NB4 (cell line): ENCODE results near the gene GOLIM4.

Experiments
- DNase-seq: peaks from one replicate; pipeline ENCODE4 v3.0.0; 2010; ENCODE audit warnings: low read depth
- H3K4me3 ChIP-seq: one replicate; pipeline ENCODE4 v1.5.1; 2011; ENCODE audit warnings: mild to moderate bottlenecking, low read depth, low read length, moderate library complexity
- MYC ChIP-seq: IDR thresholded peaks from 2 replicates; pipeline ENCODE4 v1.6.1; 2011; ENCODE audit warnings: low read depth, low read length
- POLR2A ChIP-seq: IDR thresholded peaks from 2 replicates; pipeline ENCODE4 v1.6.1; 2011; ENCODE audit warnings: mild to moderate bottlenecking; ENCODE audit not compliant: insufficient read length; ENCODE audit errors: extremely low read depth
- TF ChIP-seq, protein P1 (sequence below): IDR thresholded peaks from 2 replicates; pipeline ENCODE4 v1.6.1; 2011; ENCODE audit warnings: low read depth, low read length
- TF ChIP-seq, protein P2 (sequence below): IDR thresholded peaks from one replicate; pipeline ENCODE4 v1.5.1; 2012; ENCODE audit warnings: low read depth, low read length

The GOLIM4 gene

DNA sequence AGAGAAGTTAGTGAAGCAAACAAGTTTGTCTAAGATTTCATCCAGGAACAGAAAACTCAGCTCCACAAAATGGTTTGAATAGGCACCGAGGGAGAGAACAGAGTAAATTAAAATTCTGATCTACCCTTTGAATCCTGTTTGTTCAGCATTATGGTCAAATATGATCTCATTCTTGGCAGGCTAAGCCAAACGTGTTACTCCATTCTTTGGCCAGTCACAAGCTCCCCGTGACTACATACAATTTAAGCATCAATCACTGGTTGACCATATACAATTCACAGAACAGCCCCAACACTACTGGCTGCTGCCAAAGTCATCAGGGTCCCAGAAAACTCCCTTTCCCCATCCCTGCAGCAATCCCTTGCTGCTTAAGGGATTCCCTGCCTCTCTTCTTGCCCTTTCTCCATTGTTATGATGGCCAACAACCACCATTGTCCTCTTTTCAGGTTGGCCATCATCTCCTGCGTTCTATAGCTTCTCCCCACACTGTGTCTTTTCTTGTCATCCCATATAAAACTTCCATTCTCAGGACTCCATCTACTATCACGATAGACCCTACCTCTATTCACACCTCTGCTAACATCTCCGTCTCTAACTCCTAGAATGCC is 46.3 kb downstream of the GOLIM4 start:
- TF ChIP-seq, protein P1, sequence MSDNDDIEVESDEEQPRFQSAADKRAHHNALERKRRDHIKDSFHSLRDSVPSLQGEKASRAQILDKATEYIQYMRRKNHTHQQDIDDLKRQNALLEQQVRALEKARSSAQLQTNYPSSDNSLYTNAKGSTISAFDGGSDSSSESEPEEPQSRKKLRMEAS, result no peak
- TF ChIP-seq, protein P2, sequence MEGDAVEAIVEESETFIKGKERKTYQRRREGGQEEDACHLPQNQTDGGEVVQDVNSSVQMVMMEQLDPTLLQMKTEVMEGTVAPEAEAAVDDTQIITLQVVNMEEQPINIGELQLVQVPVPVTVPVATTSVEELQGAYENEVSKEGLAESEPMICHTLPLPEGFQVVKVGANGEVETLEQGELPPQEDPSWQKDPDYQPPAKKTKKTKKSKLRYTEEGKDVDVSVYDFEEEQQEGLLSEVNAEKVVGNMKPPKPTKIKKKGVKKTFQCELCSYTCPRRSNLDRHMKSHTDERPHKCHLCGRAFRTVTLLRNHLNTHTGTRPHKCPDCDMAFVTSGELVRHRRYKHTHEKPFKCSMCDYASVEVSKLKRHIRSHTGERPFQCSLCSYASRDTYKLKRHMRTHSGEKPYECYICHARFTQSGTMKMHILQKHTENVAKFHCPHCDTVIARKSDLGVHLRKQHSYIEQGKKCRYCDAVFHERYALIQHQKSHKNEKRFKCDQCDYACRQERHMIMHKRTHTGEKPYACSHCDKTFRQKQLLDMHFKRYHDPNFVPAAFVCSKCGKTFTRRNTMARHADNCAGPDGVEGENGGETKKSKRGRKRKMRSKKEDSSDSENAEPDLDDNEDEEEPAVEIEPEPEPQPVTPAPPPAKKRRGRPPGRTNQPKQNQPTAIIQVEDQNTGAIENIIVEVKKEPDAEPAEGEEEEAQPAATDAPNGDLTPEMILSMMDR, result no peak
- TF ChIP-seq MYC (no peak), POLR2A (no peak)
- DNase-seq, result no peak

DNA sequence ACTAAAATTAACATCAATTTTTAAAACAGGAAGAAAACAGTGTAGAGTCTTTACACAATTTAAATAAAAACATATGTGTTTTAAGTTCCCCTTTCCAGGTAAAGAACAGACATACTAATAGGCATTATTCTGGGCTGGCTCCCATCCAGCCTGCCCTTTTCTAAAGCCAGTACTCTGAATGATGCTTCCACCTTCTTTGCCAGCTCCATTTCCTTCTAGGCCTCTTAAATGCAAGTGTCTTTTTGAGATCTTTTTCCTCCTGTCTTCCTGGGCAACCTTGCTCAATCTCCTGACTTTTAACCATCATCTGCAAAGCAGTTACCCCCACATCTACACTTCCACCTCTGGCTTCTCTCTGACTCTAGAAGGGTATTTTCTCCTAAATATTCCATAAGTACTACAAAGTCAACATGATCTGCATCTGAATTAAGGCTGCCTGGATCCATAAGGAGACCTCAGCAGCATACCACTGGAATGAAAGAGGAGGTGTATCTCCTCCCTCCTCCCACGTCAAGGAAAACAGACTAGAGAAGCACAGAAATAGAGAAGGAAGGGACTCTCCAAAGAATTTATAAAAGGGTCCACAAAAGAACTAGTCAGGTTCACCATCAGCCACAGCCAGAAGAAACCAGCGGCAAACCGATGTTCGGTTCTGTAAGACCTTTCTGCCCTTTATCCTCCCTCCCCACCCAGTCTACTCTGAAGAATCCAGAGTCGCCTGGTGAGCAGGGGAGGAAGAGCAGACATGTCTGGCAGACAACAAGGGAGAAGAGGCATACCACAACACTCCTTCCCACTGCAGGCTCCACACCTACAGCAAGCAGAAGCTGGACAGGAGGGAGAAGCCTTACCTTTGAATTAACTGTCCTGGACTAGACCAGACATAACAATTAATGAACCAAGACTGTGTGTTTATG is 47.1 kb downstream of the GOLIM4 start:
- H3K4me3 ChIP-seq, result no peak overlapping the region
- no peak for DNase-seq
- TF ChIP-seq, protein P2, result no peak
- TF ChIP-seq POLR2A, result no peak
- TF ChIP-seq, protein P1, result no peak
- no peak for TF ChIP-seq MYC

More for the DNA sequence above, 46.3 kb downstream of the GOLIM4 start:
- H3K4me3 ChIP-seq, result no peak overlapping the region

DNA sequence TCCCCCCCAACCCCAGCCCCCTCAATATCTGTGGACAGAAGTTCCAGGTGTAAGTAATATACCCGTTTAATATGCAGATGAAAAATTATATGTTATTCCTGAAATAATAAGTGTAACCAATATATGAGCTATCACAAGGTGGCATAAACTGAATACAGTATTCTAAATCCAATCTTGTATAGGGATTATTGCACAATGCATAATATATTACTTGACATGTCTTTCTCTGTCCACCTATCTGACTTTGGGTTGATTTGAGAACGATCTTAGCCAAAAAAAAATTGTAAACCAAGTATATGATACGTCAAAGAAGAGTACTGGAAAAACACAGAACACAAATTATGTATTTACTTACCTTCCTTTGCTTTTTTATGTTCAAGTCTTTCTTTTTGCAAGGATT is 47.8 kb downstream of the GOLIM4 start:
- no peak for DNase-seq
- H3K4me3 ChIP-seq, result no peak overlapping the region
- no peak for TF ChIP-seq MYC
- TF ChIP-seq, protein P1, result no peak
- TF ChIP-seq POLR2A, result no peak
- TF ChIP-seq, protein P2, result no peak

DNA sequence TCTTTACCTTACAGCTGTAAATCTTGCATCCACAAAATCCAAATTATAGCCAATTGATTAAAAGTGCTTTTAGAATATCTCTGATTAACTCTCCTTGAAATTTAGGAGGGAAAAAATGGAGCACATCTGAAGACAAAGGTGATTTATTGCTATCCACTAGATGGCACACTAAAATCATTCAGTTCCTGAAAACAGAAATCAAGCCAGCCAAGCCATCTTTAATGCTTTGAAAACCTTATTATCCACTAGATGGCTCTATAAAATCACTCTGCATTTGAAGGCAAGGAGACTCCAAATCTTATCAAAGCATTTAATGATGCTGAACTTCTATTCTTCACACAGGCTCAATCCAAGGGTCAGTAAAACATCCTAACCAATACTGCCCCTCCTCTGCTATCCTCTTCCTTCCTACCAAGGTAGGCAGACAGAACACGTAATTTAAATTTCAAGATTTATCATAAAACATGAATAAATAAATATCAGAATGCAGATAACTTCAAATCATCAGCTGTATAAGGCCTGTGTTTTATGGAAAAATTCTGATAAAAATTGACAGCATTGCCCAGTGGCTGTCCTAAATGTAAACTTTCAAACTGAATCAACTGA is 48.4 kb downstream of the GOLIM4 start:
- DNase-seq, result peak; percentile 80
- no peak overlapping the region for H3K4me3 ChIP-seq
- TF ChIP-seq, protein P1, result no peak
- TF ChIP-seq, protein P2, result peak; percentile 68
- TF ChIP-seq MYC, result no peak
- no peak for TF ChIP-seq POLR2A

DNA sequence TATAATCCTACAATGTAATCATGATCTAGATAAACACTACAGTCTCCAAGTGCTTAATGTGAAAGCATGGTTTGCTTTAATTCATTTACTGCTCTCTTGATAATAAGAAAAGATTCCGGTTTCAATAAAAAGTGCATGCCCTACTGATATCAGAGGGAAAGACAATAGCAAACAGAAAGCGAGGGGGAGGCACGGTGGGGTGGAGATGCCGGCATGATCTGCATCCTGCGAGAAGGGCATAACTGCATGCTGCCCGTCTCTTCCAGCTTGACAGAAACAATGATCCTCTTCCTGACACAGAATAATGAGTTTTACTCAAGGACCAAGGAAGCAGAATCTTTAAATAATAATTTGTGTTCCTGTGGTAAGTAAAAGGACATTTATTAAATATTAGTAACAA is 51.7 kb downstream of the GOLIM4 start:
- DNase-seq, result no peak
- no peak overlapping the region for H3K4me3 ChIP-seq
- TF ChIP-seq, protein P2, result no peak
- TF ChIP-seq, protein P1, result no peak
- no peak for TF ChIP-seq POLR2A
- TF ChIP-seq MYC, result no peak
